Pancreas (tissue), 10 donors: Measurements from ENCODE around the gene PTPN11. TPM values are rescaled to one million over a fixed set of nuclear protein-coding genes. Genes with fewer than 3 reads are reported as not detected.
A peak's percentile ranks its signal among the peaks of the same experiment; 100 is the strongest.
"Not testable (repeated sequence)": the region's sequence is repeated elsewhere in the genome, so short reads cannot be mapped to it uniquely, and the experiment has no call there.

Experiments used
- ATAC-seq, 4 donors: fragments of 200-7000 bp; cut with Tn5 transposase; one replicate each; pipeline versions ENCODE4 v1.8.0 to v1.9.1; 2020; ENCODE audit warnings: mild to moderate bottlenecking in 4 of 4, moderate library complexity in 4 of 4
- DNase-seq, 6 donors: peaks; one replicate each; pipeline ENCODE4 v3.0.0-alpha.2; 2020
- FAIRE-seq: peaks from 2 replicates; lab custom pipeline; 2012; peaks lifted over from hg19 to GRCh38; lab: Jason Lieb, UNC
- H3K27ac ChIP-seq, 4 donors: fragments of 200-600 bp; sonication (generic); 1 replicate in 3 of 4; 2 replicates in 1 of 4; pipeline versions ENCODE4 v1.5.0 to v1.8.0; 2020
- H3K27me3 ChIP-seq, 4 donors: fragments of 200-600 bp; one replicate each; pipeline ENCODE4 v1.8.0; 2021
- H3K36me3 ChIP-seq, 3 donors: fragments of 200-600 bp; sonication (generic) in 1 of 3; one replicate each; pipeline versions ENCODE4 v1.5.0 to v1.8.0; 2020 to 2021
- H3K4me1 ChIP-seq, 3 donors: fragments of 200-600 bp; one replicate each; pipeline ENCODE4 v1.8.0; 2021
- H3K4me3 ChIP-seq, 4 donors: fragments of 200-600 bp; sonication (generic) in 2 of 4; one replicate each; pipeline versions ENCODE4 v1.5.0 to v1.8.0; 2020 to 2021
- H3K9me3 ChIP-seq, 4 donors: fragments of 200-600 bp; one replicate each; pipeline ENCODE4 v1.8.0; 2021
- WGBS, 2 donors: extraction: QIAGEN DNeasy Blood & Tissue Kit; methylation state at CpG; one replicate each; pipeline ENCODE4 v1.1.7; 2013; 5-methylcytosine and 5-hydroxymethylcytosine counted together
- intact Hi-C, 3 donors: fragments of 100-400 bp; cut with DNase I; formaldehyde crosslinking; loops; one replicate each; pipeline versions ENCODE4 v1.11.1 to v1.14.2; 2022
- polyA plus RNA-seq, 2 donors: library from polyadenylated mRNA; stranded (reverse); fragments of 200-250 nt; gene quantifications; one replicate each; pipeline ENCODE4 v1.2.3, GENCODE V29; 2013
- total RNA-seq, 6 donors: library from RNA; stranded (reverse); fragmentation: NEBNext Ultra II Directional in 4 of 6; extraction: Animal tissue kit (Norgen Biotek cat#: 25700) in 4 of 6; gene quantifications; one replicate each; pipeline versions ENCODE4 v1.2.1 to v1.2.4, GENCODE V29; 2021 to 2023
- TF ChIP-seq, protein P1 (sequence below), 4 donors: fragments of 200-600 bp; sonication (generic) in 3 of 4; IDR thresholded peaks; one replicate each; pipeline versions ENCODE4 v1.5.0 to v1.8.0; 2021; ENCODE audit warnings: antibody characterized with exemption in 4 of 4
- donor health status: healthy with polysubstance abuse.
- donor health status: DM: no; HTN: no; CAD: no; lungs with moderate emphysema.
- donor health status: DM: no; HTN: no; CAD: no.
- donor health status: control.
- donor health status: control.
- donor health status: Bipolar disorder and iron deficiency.
- donor health status: DM: yes; HTN: yes; CAD: no.
- donor health status: DM: no; HTN: no; CAD: no.
- donor health status: DM: no; HTN: no; CAD: no.
- donor health status: DM: yes; HTN: yes; CAD: no.

The PTPN11 gene
- total and polyA plus RNA-seq, 8 donors, result 12.4 to 51.1 (median 32.7) TPM

- Histone ChIP-seq H3K27me3 (no peaks in the 10 kb centered on the region), H3K4me1 (peaks cover 0 to 18% (median 15%) of the 10 kb centered on the region in 3 donors), H3K27ac (peak within 1 kb of the TSS; percentile 56 to 90 (median 85)), H3K36me3 (peaks cover 13 to 38% (median 22%) of the 10 kb centered on the region in 3 donors), H3K4me3 (peak within 1 kb of the TSS; percentile 57 to 82 (median 76)), H3K9me3 (no peaks in the 10 kb centered on the region)
- no peak for FAIRE-seq
- TF ChIP-seq, protein P1, sequence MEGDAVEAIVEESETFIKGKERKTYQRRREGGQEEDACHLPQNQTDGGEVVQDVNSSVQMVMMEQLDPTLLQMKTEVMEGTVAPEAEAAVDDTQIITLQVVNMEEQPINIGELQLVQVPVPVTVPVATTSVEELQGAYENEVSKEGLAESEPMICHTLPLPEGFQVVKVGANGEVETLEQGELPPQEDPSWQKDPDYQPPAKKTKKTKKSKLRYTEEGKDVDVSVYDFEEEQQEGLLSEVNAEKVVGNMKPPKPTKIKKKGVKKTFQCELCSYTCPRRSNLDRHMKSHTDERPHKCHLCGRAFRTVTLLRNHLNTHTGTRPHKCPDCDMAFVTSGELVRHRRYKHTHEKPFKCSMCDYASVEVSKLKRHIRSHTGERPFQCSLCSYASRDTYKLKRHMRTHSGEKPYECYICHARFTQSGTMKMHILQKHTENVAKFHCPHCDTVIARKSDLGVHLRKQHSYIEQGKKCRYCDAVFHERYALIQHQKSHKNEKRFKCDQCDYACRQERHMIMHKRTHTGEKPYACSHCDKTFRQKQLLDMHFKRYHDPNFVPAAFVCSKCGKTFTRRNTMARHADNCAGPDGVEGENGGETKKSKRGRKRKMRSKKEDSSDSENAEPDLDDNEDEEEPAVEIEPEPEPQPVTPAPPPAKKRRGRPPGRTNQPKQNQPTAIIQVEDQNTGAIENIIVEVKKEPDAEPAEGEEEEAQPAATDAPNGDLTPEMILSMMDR (IDR thresholded peaks at IDR 0.05), result no peak
- WGBS, 2 donors, result 10% methylated on average over 46 of the region's 46 CpGs
- peak; percentile 54 to 83 (median 75) for DNase-seq
- intact Hi-C loops, result no loop called here
- ATAC-seq, result peak; percentile 94 to 96 (median 94)
Measured at GRCh38 chr12:112409064-112409905, 9.5 kb upstream of the PTPN11 start, which contains the start of gene RPL6. TSS of gene RPL6 (minus strand) at chr12:112409605. CDS start at chr12:112408656, 949 bp downstream.

DNA sequence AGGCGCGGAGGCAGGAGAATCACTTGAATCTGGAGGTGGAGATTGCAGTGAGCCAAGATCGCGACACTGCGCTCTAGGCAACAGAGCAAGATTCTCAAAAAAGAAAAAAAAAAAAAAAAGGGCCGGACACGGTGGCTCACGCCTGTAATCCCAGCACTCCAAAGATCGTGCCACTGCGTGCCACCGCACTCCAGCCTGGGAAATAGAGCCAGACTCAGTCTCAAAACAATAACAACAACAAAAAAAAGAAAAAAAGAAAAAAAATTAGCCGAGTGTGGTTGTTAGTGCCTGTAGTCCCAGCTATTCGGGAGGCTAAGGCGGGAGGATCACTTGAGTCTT lies 8.9 kb upstream of the PTPN11 start:
- TF ChIP-seq, protein P1 (IDR thresholded peaks at IDR 0.05), result no peak
- no peak for FAIRE-seq
- no peaks in the 10 kb centered on the region for H3K9me3 ChIP-seq
- no peak overlapping the region for H3K27ac ChIP-seq
- no peak for DNase-seq
- no peak for ATAC-seq
- peak overlapping the region in 1 of 4 donors; percentile 81 for H3K4me3 ChIP-seq
- intact Hi-C loops, result no loop called here
- H3K36me3 ChIP-seq, result peaks cover 13 to 32% (median 19%) of the 10 kb centered on the region in 3 donors
- 89 to 95% methylated on average over 14 of the region's 14 CpGs for WGBS, 2 donors
- H3K27me3 ChIP-seq, result no peaks in the 10 kb centered on the region
- peaks cover 0 to 23% (median 15%) of the 10 kb centered on the region in 3 donors for H3K4me1 ChIP-seq

DNA sequence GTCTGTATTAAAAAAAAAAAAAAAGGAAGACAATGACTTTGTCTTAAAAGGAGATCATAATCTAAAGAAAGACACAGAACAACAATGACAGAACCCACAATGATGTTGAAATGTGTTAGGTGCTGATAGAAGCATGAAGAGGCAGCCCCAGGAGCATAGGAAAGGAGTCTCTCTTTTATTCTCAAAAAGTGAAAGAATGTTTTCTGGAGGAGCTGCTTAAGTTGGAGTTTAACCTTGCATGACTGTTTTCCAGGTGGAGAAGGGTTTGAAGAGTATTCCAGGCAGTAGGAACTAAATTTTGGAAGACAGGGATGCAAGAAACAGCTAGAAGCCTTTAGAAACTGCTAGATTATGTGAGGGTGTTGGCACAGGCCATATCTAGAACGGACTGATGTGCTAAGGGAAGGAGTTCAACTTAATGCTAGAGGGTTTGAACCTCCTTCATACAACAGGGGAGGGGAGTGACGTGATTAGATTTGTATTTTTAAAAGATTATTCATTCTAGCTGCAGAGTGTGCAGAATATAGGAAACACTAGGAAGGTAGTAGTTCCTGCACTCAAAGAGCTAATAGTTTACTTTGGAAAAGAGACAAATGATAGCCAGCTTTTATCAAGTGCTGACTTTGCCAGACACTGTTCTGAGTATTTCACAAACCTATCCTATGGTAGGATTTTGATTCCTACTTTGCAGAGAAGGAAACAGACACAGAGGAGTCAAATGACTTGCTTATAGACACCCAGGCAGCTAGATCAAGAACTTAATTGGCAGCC lies 4.7 kb upstream of the PTPN11 start:
- 15 to 30% methylated on average over 2 of the region's 2 CpGs for WGBS, 2 donors
- peaks cover 0 to 11% (median 4%) of the 10 kb centered on the region in 3 donors for H3K4me1 ChIP-seq
- H3K36me3 ChIP-seq, result no peaks in the 10 kb centered on the region
- no peaks in the 10 kb centered on the region for H3K27me3 ChIP-seq
- intact Hi-C loops, result no loop called here
- H3K27ac ChIP-seq, result peak overlapping the region in 2 of 4 donors; percentile 1 to 12
- ATAC-seq (peak in 2 of 4 donors; percentile 12 to 21), FAIRE-seq (no peak), DNase-seq (no peak)
- H3K4me3 ChIP-seq, result no peak overlapping the region
- TF ChIP-seq, protein P1 (IDR thresholded peaks at IDR 0.05), result no peak
- H3K9me3 ChIP-seq, result no peaks in the 10 kb centered on the region

DNA sequence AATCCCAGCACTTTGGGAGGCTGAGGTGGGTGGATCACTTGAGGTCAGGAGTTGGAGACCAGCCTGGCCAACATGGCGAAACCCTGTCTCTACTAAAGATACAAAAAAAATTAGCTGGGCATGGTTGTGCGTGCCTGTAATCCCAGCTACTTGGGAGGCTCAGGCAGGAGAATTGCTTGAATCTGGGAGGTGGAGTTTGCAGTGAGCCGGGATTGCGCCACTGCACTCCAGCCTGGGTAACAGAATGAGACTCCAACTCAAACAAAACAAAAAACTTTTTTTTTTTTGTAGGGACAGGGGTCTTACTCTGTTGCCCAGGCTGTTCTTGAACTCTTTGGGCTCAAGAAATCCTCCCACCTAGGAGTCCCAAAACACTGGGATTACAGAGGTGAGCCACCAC lies 3.3 kb upstream of the PTPN11 start:
- H3K27me3 ChIP-seq, FAIRE-seq, H3K27ac ChIP-seq, H3K36me3 ChIP-seq, intact Hi-C loops, H3K4me3 ChIP-seq, ATAC-seq, H3K9me3 ChIP-seq, DNase-seq: not testable (repeated sequence)
- H3K4me1 ChIP-seq, result peaks cover 4 to 20% (median 6%) of the 10 kb centered on the region in 3 donors
- WGBS, 2 donors, result 91 to 96% methylated on average over 4 of the region's 4 CpGs

GRCh38 chr12:112418273-112418607 lies 507 bp upstream of the PTPN11 start:
- H3K27me3 ChIP-seq, result no peaks in the 10 kb centered on the region
- FAIRE-seq, result no peak
- intact Hi-C loops, result no loop called here

More at GRCh38 chr12:112418273-112418607, 507 bp upstream of the PTPN11 start:
- Histone ChIP-seq H3K4me3 (peak overlapping the region; percentile 81 to 97 (median 86)), H3K9me3 (no peaks in the 10 kb centered on the region), H3K36me3 (no peaks in the 10 kb centered on the region), H3K4me1 (peaks cover 6 to 28% (median 11%) of the 10 kb centered on the region in 3 donors), H3K27ac (peak overlapping the region; percentile 91 to 99 (median 98))
- TF ChIP-seq, protein P1 (IDR thresholded peaks at IDR 0.05), result no peak
- WGBS, 2 donors, result 2% methylated on average over 18 of the region's 18 CpGs
- DNase-seq (peak in 1 of 6 donors; percentile 16), ATAC-seq (no peak)
